HG02870 (cell line): ENCODE results near the gene RNF26.
"Not testable (repeated sequence)": the region's sequence is repeated elsewhere in the genome, so short reads cannot be mapped to it uniquely, and the experiment has no call there.

ENCODE experiments used
- ATAC-seq: cut with Tn5 transposase; IDR thresholded peaks from one replicate; pipeline ENCODE4 v1.9.1; 2021; ENCODE audit warnings: mild to moderate bottlenecking, moderate library complexity; ENCODE audit not compliant: unreplicated experiment

Gene RNF26

DNA sequence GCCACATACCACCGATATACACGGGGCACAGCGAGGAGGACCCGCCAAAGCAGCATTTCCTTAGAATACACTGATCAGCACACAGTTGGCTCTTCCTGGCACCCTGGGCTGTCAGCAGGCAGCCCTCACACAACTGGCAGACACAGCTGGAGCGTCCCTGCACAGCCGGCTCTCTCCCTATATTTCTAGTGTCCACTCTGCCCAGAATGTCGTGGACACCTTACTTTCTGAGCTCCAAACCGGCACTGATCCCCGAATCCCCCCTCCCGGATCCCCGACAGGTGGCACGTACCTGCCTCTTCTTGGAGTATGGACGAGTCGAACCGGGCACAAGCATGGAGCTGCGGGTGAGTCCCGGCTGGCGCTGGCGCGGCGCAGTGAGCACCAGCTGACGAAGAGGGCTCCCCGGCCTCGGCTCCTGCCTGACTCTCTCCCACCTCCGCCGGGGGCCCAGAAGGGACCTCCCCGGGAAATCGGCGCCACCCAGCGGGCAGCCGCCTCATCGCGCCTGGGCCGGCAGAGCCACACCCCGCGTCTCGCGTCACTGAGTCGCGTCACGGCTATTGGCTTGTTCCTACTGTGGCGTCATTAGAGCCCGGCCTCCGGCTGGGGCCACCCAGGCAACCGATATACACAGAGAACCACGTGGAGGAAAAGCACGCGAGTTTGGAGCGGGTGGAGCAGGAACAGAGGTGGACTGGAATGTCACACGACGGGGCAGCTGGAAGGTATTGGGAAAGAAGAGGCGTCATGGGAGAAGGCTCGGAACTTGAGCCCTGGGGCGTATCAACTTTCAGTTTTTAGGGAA, 47.1 kb downstream of the RNF26 start, which contains the start of gene USP2:
Gene USP2, minus strand, starts transcription at position 510 of the 808 bp plus-strand sequence. CDS start 8,210 bp downstream, outside the sequence.
- ATAC-seq: peak; percentile 98

GRCh38 chr11:119382101-119382500, 47.8 kb downstream of the RNF26 start:
- ATAC-seq: no peak

GRCh38 chr11:119382513-119382912, 48.2 kb downstream of the RNF26 start:
- not testable (repeated sequence) for ATAC-seq

- no peak for ATAC-seq
These were observed 50.0 kb downstream of the RNF26 start for GRCh38 chr11:119384332-119384731.
